Stimulated activated CD4-positive, alpha-beta T cell treated with anti-CD3 and anti-CD28 coated beads, Interleukin-4, amount 100 ng/mL, for 48 hours (primary cell): ENCODE results near the gene FXYD6.
"Not testable (repeated sequence)": the region's sequence is repeated elsewhere in the genome, so short reads cannot be mapped to it uniquely, and the experiment has no call there.

Source experiments
- DNase-seq, 2 donors: peaks; one replicate each; pipeline ENCODE4 v3.0.0-alpha.2; 2020; ENCODE audit warnings: low read depth in 2 of 2

Gene FXYD6, protein sequence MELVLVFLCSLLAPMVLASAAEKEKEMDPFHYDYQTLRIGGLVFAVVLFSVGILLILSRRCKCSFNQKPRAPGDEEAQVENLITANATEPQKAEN

DNA sequence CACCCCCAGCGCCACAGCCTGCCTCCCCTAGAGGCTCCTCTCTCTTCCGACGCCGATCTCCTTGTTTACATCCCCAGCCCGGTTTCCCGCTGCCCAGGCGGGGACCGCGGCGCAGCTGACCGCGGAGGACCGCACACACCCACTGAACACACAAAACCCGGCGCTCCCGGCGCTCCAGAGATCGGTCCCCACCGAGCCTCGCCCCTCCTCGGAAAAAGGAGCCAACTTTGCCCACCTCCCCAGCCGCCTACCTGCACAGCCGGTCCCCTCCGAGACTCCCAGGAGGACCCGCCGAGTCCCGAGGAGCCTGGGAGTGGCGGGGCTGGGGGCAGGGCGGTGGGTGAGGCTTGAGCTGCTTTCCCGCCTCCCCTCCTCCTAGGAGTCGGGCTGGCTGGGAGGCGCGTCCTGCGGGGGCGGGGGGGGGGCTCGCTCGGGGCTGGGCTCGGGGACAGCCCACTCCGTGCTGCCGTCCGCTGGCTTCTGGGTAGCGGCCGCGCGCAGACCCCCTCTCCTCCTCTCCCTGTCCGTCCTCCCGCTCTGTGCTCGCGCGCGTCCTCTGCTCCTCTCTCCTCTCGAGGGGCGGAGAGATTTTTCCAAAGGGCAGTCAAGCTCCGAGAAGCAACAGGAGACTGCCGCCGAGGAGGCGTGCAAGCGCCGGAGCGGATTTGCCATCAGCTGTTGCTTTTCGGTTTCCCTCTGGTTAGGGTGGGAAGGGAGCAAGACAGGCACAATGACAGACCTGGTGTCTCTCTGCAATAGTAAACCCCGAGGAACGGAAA is at the start of gene FXYD6:
FXYD6 (minus strand) TSS at position 318 of the 779 bp plus-strand sequence. CDS start 33,882 bp downstream, outside the sequence.
- no peak for DNase-seq

GRCh38 chr11:117926166-117926565 is 49.7 kb upstream of the FXYD6 start:
- DNase-seq: not testable (repeated sequence)

DNA sequence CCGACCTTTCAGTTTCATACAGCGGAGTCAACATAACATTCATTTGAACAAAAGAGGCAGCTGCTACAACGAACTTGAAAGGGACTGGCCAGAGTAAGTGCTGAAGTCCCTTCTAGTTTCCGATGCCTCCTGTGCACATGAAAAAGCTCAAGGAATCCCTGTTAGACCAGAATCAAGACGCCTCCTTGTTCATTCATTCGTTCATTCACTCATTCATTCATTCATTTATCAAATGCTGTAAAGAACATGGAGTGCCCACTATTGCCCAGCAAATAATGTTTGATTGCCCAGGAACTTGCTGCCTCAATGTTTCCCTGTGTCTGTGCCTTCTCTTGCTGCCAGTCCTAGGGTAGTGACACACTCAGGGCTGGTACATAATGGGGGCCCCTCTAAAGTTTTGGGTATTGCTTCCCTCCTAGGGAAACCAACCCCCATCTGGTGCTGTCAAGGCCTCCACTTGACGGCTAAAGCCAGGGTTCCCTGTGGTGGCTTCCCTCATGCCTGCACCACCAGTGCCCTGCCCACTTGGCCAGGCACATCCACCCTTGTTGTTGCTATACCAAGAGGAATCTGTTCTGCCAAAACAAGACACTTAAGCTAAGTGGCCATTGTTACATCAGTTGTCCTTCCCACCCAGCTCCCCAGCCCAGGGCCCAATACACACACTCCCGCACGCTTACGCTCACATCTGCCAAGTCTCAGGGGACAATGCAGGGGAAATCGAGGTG is 48.9 kb upstream of the FXYD6 start:
- DNase-seq: no peak

DNA sequence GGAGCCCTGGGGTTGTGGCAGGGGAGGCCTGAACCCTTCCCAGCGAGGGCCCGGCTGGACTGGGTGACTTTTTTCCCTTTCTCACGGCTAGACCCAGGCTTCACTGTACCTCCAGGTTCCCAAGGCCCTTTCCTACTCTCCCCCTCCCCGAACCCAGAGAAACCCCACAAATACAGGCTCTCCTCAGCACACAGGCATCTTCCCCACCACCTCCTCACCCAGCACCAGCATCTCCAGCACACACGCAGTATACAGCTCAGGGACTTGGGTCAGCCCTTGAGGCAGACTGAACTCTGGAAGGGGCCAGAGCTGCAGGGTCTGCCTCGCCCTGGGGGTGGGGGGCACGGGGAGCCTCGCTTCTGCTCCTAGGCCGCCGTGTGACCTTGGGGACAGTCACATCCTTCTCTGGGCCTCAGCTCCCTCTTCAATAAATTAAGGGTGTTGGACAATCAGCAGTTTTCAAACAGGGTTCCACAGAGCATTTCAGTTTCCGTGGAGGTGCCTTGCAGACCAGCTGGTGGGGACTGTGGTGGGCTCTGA is 48.2 kb upstream of the FXYD6 start:
- DNase-seq: no peak

DNA sequence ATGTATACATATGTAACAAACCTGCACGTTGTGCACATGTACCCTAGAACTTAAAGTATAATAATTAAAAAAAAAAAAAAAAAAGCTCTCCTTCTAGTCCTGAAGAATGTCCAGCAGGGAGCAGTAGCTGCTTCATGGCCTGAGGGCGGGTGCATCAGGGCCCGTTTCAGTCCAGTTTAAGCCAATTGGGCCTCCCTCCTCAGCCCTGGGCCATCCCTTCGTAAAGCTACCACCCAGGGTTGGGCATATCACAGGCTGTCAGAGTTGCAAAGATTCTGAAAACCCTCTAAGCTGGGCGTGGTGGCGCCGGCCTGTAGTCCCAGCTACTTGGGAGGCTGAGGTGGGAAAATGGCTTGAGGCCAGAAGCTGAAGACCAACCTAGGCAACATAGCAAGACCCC is 47.3 kb upstream of the FXYD6 start:
- DNase-seq: no peak

- no peak for DNase-seq
These were observed 46.8 kb upstream of the FXYD6 start for GRCh38 chr11:117923275-117923674.

- no peak for DNase-seq
These were observed 45.4 kb upstream of the FXYD6 start for GRCh38 chr11:117921893-117922292.

- no peak for DNase-seq
These were observed 45.0 kb upstream of the FXYD6 start for GRCh38 chr11:117921456-117921855.

DNA sequence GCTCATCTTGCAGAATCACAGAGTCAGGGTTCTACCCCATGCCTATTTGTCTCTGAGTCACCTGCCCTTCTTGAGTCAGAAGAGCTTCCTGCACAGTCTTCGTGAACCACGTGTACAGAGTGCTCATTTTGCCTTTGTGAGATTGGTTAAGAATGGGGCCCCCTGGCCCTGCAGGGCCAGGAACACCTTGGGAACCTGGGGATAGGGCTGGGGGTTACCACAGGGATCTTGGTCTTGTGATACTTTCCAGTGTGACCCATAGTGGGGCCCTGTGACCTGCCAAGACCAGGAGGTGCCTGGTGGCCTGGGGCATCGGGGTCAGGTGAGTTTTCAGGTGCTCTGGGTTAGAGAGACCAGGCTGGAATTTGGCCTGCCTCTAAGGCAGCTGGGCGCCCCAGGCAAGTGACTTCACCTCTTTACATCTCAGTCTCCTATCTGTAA is 43.3 kb upstream of the FXYD6 start:
- DNase-seq: no peak

- DNase-seq: no peak
These were observed 42.9 kb upstream of the FXYD6 start for GRCh38 chr11:117919341-117919740.

DNA sequence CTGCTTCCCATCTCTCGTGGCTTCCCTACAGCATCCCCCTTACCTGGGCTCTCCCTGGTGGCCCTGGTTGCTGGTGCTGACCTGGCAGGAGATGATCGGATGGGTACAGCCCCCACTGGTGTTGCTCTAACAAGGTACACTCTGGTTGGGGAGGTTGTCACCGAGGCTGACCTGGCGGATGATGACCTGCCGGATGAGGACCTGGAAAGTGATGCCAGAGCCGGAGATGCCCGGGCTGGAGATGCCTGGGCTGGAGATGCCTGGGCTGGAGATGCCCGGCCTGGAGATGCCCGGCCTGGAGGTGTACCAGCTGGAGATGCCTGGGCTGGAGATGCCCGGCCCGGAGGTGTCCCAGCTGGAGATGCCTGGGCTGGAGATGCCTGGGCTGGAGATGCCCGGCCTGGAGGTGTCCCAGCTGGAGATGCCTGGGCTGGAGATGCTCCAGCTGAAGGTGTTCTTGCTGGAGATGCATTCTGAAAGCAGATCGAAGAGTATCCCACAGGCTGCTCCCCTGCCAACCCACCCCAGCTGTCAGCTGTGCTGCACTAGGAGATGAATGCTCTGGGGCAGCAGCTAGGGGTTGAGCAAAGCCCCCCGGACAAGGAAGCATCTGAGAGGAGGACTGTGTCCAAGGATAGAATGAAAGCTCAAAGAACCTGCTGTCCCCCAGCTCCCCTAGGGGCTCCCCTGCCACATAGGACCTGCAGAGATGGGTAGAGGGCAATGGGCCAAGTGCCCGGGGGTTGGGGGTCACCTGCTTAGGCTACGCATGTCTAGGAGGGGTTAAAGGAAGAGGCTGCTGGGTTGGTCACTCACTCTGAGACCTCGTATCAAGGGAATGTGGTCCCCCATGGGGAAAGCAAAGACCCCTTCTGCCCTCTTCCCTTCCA is 42.2 kb upstream of the FXYD6 start:
- no peak for DNase-seq

- DNase-seq: no peak
These were observed 41.2 kb upstream of the FXYD6 start for GRCh38 chr11:117917591-117918151.

DNA sequence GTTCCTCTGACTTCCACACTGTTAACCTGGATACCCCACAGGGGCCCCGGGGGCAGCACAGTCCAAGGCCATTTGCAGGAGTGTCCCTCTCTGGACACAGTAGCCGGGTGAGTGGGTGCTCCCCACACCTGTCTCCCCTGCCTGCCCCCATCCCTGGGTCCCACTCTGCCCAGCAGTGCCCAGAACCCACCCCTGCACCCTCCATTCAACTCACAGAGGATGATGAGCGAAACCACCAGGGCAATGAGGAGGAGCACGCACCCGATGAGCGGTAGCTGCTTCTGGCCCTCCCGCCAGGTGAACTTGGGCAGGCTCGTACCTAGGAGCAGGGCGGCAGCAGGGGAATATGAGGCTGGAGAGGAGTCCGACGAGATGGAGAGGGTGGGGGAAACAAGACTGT is 40.5 kb upstream of the FXYD6 start:
- no peak for DNase-seq

GRCh38 chr11:117915672-117916235 is 39.3 kb upstream of the FXYD6 start:
- DNase-seq: no peak

DNA sequence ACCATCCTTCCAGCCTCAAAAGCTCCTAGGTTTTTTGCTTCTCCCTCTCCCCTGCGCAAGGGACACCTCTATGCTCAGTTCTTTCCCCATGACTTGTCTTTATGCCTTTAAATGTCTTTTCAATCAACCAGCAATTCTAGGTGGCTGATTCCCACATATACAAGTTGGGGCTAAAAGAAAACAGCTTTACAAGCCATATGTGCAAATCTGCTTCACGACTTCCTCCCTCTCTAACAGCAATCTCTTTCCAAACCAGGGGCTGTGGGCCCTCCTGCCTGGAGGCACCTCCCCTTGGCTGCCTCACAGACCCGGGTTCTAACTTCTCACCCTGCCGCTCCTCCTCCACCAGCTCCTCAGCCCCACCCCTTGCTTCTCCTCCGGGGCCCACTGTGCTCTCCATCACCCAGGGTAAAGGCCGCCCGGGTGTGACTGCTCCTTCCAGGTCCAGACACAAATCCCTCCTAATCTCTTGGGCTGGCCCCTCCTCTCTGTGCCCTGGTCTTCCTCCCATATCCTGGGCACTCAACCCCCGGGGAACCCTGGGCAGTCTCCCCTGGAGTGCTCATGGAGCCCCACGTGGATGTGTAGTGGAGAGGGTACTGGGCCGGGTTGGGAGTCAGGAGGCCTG is 38.6 kb upstream of the FXYD6 start:
- DNase-seq: no peak

DNA sequence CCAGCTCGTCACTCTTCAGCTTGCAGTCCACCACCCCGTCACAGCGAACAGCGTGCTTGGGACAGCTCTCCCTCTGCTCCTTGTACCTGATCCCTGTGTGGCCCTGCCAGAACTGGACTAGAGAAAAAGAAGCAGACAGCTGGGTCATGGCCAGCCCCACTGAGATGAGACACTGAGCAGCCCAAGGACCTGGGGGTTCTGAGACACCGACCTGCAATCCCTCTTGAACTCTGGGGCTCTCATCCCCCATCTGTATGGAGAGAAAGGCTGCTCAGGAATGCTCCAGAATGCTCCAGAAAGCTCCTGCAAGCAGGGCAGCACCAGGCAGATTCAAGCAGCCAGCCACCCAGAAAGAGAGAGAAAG is 37.9 kb upstream of the FXYD6 start:
- no peak for DNase-seq

- no peak for DNase-seq
These were observed 37.4 kb upstream of the FXYD6 start for GRCh38 chr11:117913736-117914397.

DNA sequence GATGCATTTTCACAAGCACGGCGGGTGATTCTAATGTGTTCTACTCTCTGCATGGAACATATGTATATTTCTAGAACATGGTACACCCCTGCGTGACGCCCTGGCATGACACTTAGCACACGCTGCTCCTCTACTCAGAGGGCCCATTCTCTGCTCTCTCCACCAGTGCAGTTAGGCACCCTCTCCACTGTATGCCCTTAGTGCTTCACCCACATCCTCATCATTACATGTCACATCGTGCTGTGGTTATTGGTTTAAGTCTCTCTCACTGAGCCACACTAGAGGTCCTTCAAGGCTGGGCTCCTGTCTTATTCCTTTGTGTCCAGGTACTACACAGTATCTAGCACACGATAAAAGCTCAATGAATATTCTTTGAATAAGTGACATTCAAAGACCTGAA is 36.0 kb upstream of the FXYD6 start:
- no peak for DNase-seq

DNA sequence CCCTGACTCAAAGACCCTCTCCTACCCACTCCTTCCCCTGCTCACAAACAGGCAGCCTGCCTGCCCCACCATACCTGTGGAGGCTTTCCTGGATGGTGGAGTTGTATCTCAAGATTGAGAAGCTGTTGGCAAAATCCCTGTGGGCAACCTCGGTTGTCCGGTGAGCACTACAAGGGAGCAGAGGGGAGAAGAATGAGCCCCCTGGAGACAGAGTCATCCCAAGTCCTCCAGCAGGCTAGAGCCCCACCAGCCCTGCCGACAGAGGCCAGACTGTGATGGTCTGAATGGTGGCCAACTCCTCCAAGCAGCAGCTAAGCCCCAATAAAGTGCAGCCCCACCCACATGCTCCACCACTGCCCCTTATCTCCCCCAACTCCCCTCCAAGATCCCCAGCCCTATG is 35.2 kb upstream of the FXYD6 start:
- no peak for DNase-seq
